Suprapubic skin (tissue), 4 donors: Measurements from ENCODE around the gene OXTR.

ENCODE experiments used
- POLR2A ChIP-seq, 2 donors: fragments of 450-650 bp; IDR thresholded peaks; one replicate each; pipeline ENCODE4 v1.6.1; 2017; ENCODE audit warnings: antibody characterized with exemption in 2 of 2, mild to moderate bottlenecking in 2 of 2, moderate library complexity in 2 of 2
- POLR2AphosphoS5 ChIP-seq, 3 donors: sonication (generic); formaldehyde crosslinking; IDR thresholded peaks; one replicate each; pipeline ENCODE4 v1.6.1; 2017; ENCODE audit warnings: antibody characterized with exemption in 3 of 3
- TF ChIP-seq, protein P1 (sequence below), 2 donors: fragments of 200-600 bp in 1 of 2; fragments of 450-650 bp in 1 of 2; sonication (generic) in 1 of 2; IDR thresholded peaks; one replicate each; pipeline ENCODE4 v1.5.1; 2016 to 2019; ENCODE audit warnings: antibody characterized with exemption in 2 of 2, mild to moderate bottlenecking in 1 of 2, moderate library complexity in 1 of 2

DNA sequence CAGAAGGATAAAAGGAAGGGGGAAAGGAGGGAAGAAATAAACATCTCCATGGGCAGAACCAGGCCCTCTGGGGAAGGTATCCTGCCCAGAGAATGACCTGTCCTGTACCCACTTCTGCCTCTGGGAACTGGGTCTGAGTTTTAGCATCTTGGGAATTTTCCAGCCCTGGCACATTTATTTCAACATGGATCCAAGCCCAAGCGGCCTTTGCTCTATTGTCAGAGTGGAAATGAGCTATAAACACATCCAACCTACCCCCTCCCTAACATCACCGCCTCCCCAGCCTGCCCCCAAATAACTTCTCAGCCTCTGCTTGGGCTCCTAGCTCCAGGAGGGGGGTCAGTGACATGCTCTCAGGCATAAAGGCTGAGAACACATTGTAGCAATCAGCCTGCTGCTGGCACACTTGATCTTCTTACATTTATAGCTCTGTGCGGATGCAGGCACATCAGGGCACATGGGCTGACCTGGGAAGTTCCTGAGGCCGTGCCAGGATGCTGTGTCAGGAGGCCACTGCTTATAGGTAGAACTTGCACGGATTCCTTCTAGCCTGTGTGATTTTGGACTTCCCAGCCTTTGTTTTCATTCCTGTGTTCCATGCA lies 4.6 kb upstream of the OXTR start:
- TF ChIP-seq, protein P1, sequence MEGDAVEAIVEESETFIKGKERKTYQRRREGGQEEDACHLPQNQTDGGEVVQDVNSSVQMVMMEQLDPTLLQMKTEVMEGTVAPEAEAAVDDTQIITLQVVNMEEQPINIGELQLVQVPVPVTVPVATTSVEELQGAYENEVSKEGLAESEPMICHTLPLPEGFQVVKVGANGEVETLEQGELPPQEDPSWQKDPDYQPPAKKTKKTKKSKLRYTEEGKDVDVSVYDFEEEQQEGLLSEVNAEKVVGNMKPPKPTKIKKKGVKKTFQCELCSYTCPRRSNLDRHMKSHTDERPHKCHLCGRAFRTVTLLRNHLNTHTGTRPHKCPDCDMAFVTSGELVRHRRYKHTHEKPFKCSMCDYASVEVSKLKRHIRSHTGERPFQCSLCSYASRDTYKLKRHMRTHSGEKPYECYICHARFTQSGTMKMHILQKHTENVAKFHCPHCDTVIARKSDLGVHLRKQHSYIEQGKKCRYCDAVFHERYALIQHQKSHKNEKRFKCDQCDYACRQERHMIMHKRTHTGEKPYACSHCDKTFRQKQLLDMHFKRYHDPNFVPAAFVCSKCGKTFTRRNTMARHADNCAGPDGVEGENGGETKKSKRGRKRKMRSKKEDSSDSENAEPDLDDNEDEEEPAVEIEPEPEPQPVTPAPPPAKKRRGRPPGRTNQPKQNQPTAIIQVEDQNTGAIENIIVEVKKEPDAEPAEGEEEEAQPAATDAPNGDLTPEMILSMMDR (IDR thresholded peaks at IDR 0.05) = no peak
- no peak for TF ChIP-seq POLR2AphosphoS5 (IDR thresholded peaks at IDR 0.05)
- TF ChIP-seq POLR2A (IDR thresholded peaks at IDR 0.05) = no peak
